NCI-H345 treated with DMSO at 0.1 percent for 48 hours (cell line): ENCODE measurements around the gene GPR39.
"Not testable (repeated sequence)": the region's sequence is repeated elsewhere in the genome, so short reads cannot be mapped to it uniquely, and the experiment has no call there.

Source experiments
- DNase-seq: peaks from one replicate; lab custom pipeline; 2025; ENCODE audit not compliant: unreplicated experiment; lab: John Stamatoyannopoulos, UW

Gene GPR39

DNA sequence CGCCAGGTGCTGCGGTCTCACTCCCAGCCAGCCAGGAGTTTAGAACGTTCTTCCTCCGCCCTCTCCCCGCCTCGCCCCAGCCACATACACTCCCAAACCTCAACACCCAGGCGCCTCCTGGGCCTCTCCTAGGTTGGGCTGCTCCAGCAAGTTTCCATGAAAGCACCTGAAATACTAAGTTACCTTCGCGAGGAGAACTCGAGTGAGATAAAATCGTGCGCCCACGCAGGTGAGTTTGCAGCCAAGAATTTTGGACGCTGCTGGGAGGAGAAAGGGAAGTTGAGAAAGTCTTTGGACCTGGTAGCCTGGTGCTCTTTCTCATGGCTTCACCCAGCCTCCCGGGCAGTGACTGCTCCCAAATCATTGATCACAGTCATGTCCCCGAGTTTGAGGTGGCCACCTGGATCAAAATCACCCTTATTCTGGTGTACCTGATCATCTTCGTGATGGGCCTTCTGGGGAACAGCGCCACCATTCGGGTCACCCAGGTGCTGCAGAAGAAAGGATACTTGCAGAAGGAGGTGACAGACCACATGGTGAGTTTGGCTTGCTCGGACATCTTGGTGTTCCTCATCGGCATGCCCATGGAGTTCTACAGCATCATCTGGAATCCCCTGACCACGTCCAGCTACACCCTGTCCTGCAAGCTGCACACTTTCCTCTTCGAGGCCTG lies at the start of gene GPR39:
TSS of gene GPR39 (plus strand) at position 83 of the 673 bp plus-strand sequence.
- peak; percentile 16 for DNase-seq

DNA sequence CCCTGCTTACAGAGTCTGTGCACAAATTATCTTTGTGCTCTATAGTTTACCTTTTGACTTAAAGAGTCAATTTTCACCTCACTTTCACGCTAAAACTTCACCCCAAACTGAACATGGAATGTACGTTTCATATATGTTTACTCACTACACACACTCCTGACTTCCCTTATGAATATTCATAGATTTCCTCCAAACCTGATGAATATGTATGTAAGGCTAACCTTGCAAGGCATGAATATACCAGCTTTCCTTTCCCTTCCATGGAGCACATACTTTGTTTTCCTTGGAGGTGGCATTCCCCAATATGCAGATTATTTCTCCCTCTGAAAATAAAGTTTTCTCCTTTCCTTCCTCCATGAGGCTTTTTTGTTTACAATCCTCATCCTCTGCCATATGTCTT lies 48.4 kb upstream of the GPR39 start:
- no peak for DNase-seq

DNA sequence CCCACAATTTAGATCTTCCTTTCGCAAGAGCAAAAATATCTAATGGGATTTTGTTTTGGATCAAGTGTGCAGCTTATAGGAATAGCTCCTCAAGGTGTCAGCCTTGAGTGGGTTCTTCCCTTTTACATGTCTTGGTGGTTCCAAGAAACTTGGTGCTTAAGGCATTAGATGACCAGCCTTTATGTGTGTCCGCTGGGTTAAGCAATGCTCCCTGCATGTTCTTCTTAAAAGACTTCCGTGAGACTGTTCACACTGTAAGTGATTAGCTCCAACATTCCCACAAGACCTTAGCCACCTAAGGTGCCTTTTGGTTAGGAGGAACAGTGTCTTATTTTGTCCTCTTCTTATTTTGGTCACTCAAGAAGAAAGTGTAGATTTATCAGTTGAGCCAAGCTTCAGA lies 44.3 kb upstream of the GPR39 start:
- no peak for DNase-seq

DNA sequence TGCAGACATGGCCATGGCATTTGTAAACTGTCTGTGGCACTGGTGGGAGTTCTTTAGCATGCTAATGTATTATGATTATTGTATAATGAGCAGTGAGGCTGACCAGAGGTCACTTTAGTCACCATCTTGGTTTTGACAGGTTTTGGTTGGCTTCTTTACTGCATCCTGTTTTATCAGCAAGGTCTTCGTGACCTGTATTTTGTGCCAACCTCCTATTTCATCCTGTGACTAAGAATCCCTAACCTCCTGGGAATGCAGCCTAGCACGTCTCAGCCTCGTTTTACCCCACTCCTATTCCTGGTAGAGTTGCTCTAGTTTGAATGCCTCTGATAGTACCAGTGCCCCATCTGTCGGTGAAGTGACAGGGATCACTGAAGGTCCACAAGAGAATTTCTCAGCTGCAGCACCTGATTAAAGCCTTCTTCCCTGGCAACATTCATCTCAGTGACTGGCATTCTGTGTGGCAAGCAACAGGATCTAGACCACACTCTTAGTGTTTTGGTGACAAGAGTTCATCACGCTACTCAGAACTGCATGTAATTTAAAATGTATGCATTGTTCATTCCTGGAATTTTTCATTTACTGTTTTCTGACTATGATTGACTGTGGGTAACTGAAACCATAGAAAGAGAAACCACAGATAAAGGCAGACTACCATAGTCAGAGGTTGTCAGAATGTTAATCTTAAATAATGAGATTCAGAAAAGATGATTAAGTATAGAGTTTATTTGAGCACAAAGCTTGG lies 43.0 kb upstream of the GPR39 start:
- DNase-seq = no peak

DNA sequence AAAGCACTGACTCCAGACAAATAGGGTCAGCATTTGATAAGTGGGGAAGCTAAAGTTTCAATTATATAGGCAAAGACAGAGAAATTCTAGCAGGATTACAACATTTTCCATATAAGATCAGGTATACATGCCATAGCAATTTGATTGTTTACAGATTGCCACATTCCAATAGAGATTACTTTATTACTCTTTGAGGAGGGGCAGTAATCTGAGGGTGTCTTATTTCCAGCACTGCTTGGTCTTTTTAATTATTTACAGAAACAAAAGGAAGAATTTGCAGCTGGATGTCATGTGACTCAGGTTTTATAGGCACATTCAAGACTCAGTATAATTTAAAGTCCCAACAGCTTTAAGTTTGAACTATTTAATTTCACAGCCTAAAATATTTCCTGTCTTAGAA lies 42.5 kb upstream of the GPR39 start:
- DNase-seq = no peak

DNA sequence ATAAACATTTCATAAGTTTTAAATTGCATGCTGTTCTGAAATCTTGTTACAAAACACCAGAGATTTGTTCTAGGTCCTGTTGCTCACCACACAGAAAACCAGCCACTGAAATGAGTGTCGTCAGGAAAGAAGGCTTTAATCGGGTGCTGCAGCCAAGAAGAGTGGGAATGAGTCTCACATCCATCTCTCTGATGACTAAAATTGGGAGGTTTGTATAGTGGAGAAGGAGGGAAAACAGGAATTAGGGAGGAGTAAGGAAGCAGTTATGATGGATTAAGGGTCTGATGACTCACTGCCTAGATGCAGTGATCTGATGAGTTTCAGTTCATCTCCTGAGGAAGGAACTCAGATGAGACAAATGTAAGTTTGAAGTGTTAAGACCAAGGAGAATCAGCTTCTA lies 42.1 kb upstream of the GPR39 start:
- no peak for DNase-seq

DNA sequence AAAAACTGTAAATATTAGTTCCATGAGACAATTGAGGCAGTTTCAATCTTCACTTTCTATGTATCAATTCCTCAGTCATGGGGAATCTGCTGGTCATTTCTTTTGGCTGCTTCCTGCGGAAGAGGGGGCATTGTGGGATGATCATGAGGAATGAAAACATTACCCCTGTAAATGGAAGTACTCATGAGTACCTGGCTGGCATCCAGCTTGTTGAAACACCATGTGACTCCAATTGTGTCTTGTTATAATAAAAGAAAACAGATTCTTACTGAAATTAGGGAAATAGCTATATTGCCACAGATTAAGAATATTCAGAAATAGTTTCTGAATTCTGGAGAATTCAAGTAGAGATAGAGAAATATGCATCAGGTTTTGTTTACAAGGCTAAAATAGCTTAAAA lies 41.6 kb upstream of the GPR39 start:
- DNase-seq = no peak

DNA sequence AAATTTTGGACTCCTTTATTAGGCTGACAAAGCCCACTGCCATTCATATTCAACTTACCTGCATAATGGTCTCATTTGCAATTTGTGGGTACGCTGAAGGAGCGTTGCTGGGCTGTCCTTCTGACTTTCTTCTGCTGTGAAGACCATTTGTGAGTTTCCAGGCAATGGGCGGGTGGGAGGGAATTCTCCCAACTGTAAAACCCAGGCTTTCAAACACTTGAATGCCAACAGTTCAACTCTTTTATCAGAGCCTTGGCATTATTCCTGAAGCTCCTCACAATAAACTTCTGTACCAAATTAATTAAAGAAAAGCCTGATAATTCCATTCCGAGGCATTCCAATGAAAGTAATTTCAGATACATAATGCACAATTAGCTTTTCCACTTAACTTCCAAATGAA lies 35.2 kb upstream of the GPR39 start:
- no peak for DNase-seq

DNA sequence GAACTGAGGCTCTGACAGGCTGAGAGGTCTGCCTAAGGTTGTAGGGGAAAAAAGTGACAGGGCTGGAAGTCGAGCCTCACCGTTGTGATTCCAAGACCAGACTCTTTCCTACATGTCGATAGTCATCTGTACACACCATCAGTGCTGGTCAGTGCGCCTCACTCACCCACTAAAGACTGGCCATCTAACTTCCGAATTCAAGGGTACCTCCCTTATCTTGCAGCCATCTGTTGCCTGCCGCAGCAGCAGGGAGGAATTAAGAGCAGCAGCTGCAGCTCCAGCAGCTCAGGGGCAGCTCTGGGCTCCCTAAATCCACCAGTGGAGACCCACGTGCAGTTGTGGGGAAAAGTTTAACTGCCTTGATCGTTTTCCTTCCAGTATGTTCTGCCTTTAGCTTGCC lies 32.6 kb upstream of the GPR39 start:
- no peak for DNase-seq

DNA sequence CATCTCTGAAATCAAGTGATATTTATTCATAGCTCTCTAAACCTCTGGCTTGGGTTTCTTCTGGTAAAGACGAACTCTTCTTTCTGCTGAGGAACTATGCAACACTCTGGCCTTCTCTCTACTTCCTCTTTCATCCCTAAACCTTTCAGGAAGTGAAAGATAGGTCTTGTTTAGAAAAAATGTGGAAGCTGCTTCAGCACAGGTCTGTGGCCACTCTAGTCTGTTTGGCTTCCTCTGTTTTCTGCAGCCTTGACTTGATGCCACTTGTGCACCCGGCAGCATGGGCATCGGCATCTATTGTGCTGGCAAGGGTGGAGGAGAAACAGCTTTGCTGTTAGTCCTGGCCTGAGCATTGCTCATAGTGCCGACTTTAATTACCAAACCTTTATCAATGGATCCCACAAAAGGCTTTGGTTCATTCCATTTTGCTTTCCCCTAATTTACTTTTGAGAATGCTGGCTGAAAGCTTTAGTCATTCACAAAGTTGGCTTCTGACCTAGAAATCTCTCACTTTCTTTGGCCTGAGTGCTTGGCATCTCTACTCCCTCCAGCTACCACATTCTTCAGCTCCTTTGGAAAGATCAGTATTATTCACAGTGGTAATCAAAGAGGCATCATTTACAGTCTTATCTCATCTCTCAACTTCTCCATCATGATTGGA lies 32.0 kb upstream of the GPR39 start:
- no peak for DNase-seq

DNA sequence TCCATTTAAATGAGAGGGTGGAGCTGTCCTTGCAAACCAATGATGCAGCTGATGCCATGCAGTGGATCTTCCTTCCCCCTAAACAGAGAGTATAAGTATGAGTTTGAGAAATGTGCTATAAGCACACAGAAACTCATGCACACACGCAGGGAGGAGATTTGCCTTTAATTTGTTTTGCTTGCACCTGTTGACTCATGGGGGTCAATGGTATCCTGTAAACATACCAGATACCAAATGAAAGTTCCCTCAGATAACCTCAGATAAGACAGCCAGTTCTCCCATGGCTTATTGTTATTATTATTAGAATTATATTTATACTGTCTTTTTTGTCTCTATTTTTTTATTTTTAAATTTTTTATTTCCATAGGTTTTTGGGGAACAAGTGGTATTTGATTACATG lies 29.5 kb upstream of the GPR39 start:
- DNase-seq = no peak

DNA sequence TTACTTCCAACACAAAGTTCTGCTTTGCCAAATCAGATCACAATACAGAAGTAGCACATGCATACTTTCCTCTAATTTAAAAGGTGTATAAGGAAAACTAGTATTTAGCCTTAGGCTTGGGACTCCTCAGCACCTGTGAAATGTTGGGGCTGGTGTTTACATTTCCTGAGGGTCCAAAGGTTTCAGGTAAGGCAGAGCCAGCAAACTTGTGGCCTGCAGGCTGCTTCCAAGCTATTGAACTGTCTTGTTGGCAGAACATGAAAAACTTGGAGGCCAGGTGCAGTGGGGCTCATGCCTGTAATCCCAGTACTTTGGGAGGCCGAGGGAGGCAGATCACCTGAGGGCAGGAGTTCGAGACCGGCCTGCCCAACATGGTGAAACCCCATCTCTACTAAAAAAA lies 26.5 kb upstream of the GPR39 start:
- no peak for DNase-seq

DNA sequence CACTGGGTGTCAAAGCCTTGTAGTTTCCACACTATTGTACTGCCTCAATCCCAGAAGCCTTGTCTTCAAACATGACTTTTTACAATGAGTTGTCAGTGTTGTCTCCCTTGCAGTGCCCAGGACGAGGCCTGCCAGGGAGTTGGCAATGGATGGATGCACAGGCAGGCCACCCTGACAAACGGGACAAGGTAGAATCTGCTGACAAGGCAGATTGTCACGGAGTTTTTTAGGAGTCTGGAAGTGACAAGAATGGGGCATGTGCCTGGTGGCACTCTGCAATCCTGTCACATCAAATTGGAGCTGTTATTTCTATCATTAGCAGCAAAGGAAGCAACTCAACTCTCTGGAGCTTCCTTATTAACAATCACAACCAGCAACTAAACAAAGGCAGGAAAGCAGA lies 25.2 kb upstream of the GPR39 start:
- no peak for DNase-seq

DNA sequence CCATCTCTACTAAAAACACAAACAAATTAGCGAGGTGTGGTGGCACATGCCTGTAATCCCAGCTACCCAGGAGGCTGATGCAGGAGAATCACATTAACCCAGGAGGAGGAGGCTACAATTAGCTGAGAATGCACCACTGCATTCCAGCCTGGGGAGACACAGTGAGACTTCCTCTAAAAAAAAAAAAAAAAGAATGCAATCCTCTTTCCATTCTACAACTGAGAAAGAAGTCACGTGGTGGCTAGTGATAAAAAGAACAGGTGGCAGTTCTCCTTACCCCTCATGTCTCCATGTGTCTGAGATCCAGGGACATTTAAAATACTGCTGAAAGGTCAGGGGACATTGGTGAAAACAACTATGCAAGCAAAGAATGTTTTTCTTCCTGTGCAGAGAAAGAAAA lies 24.4 kb upstream of the GPR39 start:
- DNase-seq = no peak

DNA sequence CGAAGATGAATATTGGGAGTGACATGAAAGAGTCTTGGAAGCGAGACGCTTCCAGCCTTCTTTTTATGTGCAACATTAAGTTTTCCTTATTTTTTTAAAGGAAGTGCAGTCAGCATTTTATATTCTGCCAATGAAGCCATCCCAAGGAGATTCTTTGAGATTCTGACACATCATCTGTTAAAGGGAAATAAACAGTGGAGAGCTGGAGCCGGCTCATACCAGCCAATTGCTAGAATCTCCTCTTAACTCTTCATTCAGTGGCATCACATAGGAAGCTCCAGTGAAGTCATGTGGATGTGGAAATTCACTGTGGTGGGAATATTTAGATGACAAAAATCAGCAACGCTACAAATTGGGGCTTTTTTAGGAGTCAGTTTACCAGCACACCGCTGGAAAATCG lies 23.7 kb upstream of the GPR39 start:
- DNase-seq = no peak

DNA sequence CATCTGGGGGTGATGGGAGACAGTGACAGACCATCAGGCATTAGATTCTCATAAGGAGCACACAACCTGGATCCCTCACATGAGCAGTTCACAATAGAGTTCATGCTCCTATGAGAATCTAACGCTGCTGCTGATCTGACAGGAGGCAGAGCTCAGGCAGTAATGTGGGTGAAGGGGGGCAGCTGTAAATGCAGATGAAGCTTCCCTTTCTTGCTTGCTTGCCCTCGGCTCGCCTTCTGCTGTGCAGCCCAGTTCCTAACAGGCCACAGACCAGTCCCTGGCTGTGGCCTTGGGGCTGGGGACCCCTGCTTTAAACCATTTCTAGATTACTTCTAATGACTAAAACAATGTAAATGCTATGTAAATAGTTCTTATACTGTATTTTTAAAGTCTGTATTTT lies 19.6 kb upstream of the GPR39 start:
- not testable (repeated sequence) for DNase-seq

DNA sequence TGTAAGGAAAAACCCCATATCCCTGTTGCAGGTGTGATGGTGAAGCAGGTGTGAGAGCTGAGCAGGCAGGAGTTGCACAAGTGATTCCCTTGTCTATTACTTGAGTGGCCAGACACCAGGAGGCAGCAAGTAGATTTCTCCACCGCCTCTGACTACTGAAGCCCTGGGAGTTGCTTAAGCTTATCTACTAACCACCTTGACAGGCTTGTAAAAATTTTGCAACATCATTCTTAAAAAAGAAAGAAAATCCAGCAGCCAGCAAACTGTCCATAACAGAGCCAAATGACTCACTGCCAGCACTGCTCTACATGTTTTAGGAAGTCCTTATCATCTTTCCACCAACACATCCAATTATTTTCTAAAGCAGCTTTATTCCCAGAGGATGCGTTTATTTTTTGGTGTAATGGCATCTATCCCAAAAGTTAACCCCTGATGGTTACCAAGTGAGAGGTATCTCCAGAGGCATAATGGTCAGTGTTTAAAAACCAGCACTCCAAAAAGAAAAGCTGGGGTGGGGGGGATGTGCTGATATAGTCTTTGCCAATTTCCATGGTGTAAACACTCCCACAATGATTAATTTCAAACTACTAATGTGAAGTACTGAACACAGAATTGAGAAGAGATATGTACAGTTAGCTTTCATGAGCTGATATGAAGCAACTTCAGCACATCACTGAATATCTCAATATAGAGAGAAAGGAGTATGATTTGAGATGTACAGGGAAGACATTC lies 16.3 kb upstream of the GPR39 start:
- DNase-seq = no peak

DNA sequence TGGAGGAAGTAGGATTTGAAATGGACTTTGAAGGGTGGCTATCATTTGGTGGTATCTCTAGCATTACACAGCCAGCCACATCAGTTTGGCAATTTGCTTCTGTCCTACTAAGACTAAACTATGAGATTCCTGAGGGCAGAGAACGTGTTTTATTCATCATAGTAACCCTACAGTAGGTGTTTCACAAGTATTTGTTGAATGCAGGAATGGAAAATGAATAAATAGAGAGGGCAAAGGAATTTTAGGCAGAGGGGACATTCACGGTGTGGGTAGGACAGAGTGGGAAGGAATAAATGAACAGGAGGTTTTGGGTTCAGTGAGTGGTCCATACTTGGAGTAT lies 15.7 kb upstream of the GPR39 start:
- no peak for DNase-seq

DNA sequence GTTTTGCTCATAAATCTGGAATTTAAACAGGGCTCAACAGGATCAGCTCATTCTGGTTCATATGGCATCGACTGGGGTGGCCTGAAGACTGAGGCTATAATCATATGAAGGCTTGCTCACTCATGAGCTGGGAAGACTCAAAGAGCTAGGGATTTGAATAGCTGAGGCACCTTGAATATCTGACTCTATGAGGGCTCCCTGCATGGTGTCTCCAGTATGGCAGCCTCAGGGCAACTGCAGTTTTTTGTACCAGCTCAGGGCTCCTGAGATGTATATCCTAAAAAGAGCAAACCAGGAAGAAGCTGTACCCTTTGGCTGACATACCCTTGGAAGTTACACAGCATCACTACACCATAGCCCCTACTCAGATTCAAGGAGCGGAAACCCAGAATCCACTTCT lies 15.3 kb upstream of the GPR39 start:
- DNase-seq = no peak

DNA sequence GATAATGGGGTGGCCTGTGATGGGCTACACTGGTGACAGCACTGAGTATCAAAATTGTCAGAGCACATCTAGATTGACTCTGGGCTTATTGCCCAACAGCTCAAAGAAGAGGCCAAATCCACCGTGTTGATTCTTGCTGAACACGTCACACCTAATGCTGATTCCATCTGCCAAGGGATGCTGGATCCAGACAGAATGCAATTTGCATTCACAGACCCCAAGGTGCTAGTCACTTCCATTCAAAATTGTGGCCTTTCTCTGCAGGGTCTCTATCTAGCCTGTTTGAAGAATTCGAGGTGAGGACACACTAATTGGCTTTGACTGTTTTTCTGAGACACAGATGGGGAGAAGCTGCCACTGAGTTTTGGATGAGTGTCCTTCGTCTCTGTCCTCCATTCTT lies 13.5 kb upstream of the GPR39 start:
- no peak for DNase-seq

DNA sequence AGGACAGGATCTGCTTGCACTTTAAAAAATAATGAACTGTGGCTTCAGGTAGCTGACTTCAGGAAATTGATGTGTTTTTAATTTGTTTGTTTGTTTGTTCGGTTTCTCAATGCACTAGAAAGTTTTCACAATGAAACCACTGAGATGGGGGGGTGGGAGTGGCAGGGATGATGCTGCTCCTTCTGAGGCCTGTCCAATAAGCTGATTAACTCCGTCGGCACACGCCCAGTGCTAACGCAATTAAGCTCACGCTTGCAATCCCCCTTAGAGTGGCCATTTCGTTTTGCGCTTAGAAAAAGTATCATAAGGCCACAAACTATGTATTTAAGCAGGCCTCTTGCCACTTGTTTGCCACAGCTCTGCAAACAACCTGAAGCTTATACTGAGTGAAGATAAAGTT lies 12.5 kb upstream of the GPR39 start:
- no peak for DNase-seq

DNA sequence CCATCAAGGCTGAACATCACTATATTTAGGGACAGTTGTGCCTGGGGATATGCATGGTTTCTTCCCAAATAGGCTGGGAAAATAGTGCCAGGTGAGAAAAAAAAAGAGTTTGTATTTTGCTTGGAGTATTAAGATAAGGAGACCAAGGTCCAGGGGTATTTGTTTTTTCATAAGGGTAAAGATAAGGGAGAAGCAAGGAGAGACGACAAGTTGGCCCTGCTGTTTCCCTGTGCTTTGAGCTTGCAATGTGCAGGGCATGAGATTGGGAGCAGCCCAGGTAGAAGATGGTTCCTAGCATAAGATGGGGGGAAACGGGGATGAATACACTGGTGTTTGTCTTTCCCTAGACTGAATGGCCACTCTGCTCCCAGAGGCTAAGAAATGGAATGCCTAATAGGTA lies 8.8 kb upstream of the GPR39 start:
- no peak for DNase-seq
